A549 (cell line): Measurements from ENCODE around the gene GMPR2. TPM values are rescaled to one million over a fixed set of nuclear protein-coding genes. Genes with fewer than 3 reads are reported as not detected.
A peak's percentile ranks its signal among the peaks of the same experiment; 100 is the strongest.

Source experiments
- ATAC-seq, 2 experiments: fragments of 200-7000 bp in 1 of 2; fragments of >200 bp in 1 of 2; cut with Nextera tagmentation in 1 of 2; cut with Tn5 transposase in 1 of 2; 3 replicates each; pipeline versions ENCODE4 v1.8.0 to v1.9.1; 2018 to 2020; ENCODE audit warnings: mild to moderate bottlenecking in 1 of 2, moderate library complexity in 1 of 2
- CTCF ChIA-PET: fragments of 300-600 bp; sonication (Branson Sonifier 250); formaldehyde crosslinking; extraction: SDS; loops from one replicate; lab custom pipeline; 2021; ENCODE audit warnings: antibody characterized with exemption, inconsistent platforms; lab: Yijun Ruan, JAX
- POLR2A ChIA-PET: fragments of 350-600 bp; formaldehyde crosslinking; extraction: SDS; loops from one replicate; lab custom pipeline; 2021; ENCODE audit warnings: antibody characterized with exemption, inconsistent platforms; lab: Yijun Ruan, JAX
- DNase-seq, 2 experiments: peaks; one replicate each; pipeline versions ENCODE4 v3.0.0 to v3.0.0-alpha.2; 2011 to 2016; ENCODE audit warnings: low read depth in 1 of 2, low spot score in 1 of 2
- FAIRE-seq: peaks from 2 replicates; lab custom pipeline; 2011; peaks lifted over from hg19 to GRCh38; lab: Jason Lieb, UNC
- H3K27ac ChIP-seq, 2 experiments: fragments of >200 bp; sonication (Bioruptor Twin); formaldehyde crosslinking; 3 replicates each; pipeline ENCODE4 v1.5.1; 2016 to 2017
- H3K4me1 ChIP-seq: fragments of >200 bp; sonication (Bioruptor Twin); formaldehyde crosslinking; 3 replicates; pipeline ENCODE4 v1.6.1; 2016
- H3K4me2 ChIP-seq: fragments of >200 bp; sonication (Bioruptor Twin); formaldehyde crosslinking; 3 replicates; pipeline ENCODE4 v1.6.1; 2016
- H3K4me3 ChIP-seq: fragments of >200 bp; sonication (Bioruptor Twin); formaldehyde crosslinking; 3 replicates; pipeline ENCODE4 v1.5.1; 2016
- H3K9me3 ChIP-seq: fragments of >200 bp; sonication (Bioruptor Twin); formaldehyde crosslinking; 3 replicates; pipeline ENCODE4 v1.6.1; 2016
- ATOH8 ChIP-seq: fragments of 250-450 bp; sonication (Bioruptor Pico); IDR thresholded peaks from 2 replicates; pipeline ENCODE4 v1.5.0; 2020; ENCODE audit warnings: low read depth, mild to moderate bottlenecking, moderate library complexity
- BCL3 ChIP-seq: fragments of >200 bp; sonication (Bioruptor Twin); formaldehyde crosslinking; IDR thresholded peaks from 3 replicates; pipeline ENCODE4 v1.6.1; 2016
- BHLHE40 ChIP-seq: IDR thresholded peaks from 2 replicates; pipeline ENCODE4 v1.6.1; 2012; ENCODE audit warnings: low read depth, low read length, inconsistent platforms
- CBX2 ChIP-seq: fragments of 200-600 bp; sonication (generic); IDR thresholded peaks from 2 replicates; pipeline ENCODE4 v1.6.1; 2016; ENCODE audit warnings: low read depth, mild to moderate bottlenecking, borderline replicate concordance
- CBX8 ChIP-seq: fragments of 200-600 bp; sonication (generic); IDR thresholded peaks from 2 replicates; pipeline ENCODE4 v1.6.1; 2016
- CHD2 ChIP-seq: fragments of 150-350 bp; IDR thresholded peaks from 2 replicates; pipeline ENCODE4 v1.6.1; 2014; ENCODE audit warnings: low read length; ENCODE audit not compliant: partially characterized antibody
- CHD4 ChIP-seq: fragments of 200-600 bp; sonication (generic); IDR thresholded peaks from 2 replicates; pipeline ENCODE4 v1.6.1; 2016; ENCODE audit warnings: antibody characterized with exemption, mild to moderate bottlenecking, borderline replicate concordance
- EHMT2 ChIP-seq: fragments of 200-600 bp; sonication (generic); IDR thresholded peaks from 2 replicates; pipeline ENCODE4 v1.6.1; 2016; ENCODE audit warnings: antibody characterized with exemption, low read depth, mild to moderate bottlenecking, moderate library complexity
- EP300 ChIP-seq, 2 experiments: fragments of >200 bp; sonication (Bioruptor Twin); formaldehyde crosslinking; IDR thresholded peaks; 2 replicates in 1 of 2; 3 replicates in 1 of 2; pipeline ENCODE4 v1.6.1; 2016 to 2017
- ESRRA ChIP-seq: fragments of 150-350 bp; IDR thresholded peaks from 2 replicates; pipeline ENCODE4 v1.6.1; 2014; ENCODE audit warnings: mild to moderate bottlenecking, low read length, borderline replicate concordance
- FOXS1 ChIP-seq: fragments of 250-450 bp; sonication (Bioruptor Pico); IDR thresholded peaks from 2 replicates; pipeline ENCODE4 v1.5.0; 2020; ENCODE audit warnings: mild to moderate bottlenecking, moderate library complexity
- HEYL ChIP-seq: fragments of 250-450 bp; sonication (Bioruptor Pico); IDR thresholded peaks from 2 replicates; pipeline ENCODE4 v1.8.0; 2021; ENCODE audit warnings: mild to moderate bottlenecking, moderate library complexity
- HOXA7 ChIP-seq: fragments of 250-450 bp; sonication (Bioruptor Pico); IDR thresholded peaks from 2 replicates; pipeline ENCODE4 v1.5.0; 2020; ENCODE audit warnings: mild to moderate bottlenecking, moderate library complexity
- JUN ChIP-seq, 2 experiments: fragments of >200 bp; sonication (Bioruptor Twin); formaldehyde crosslinking; IDR thresholded peaks; 2 replicates in 1 of 2; 3 replicates in 1 of 2; pipeline ENCODE4 v1.6.1; 2016 to 2017
- KDM1A ChIP-seq: fragments of 200-600 bp; sonication (generic); IDR thresholded peaks from 2 replicates; pipeline ENCODE4 v1.6.1; 2016; ENCODE audit warnings: low read depth, mild to moderate bottlenecking
- KDM5A ChIP-seq: fragments of 200-600 bp; sonication (generic); IDR thresholded peaks from 2 replicates; pipeline ENCODE4 v1.6.1; 2016; ENCODE audit warnings: antibody characterized with exemption, mild to moderate bottlenecking
- MAZ ChIP-seq: fragments of 150-350 bp; IDR thresholded peaks from 2 replicates; pipeline ENCODE4 v1.6.1; 2014; ENCODE audit warnings: antibody characterized with exemption, low read depth, low read length, borderline replicate concordance
- NFE2L2 ChIP-seq: fragments of 150-350 bp; conservative IDR thresholded peaks from 2 replicates; pipeline ENCODE4 v1.6.1; 2014; ENCODE audit warnings: low read length
- PHF8 ChIP-seq: fragments of 200-600 bp; sonication (generic); IDR thresholded peaks from 2 replicates; pipeline ENCODE4 v1.6.1; 2016; ENCODE audit warnings: low read depth, mild to moderate bottlenecking, antibody characterized with exemption, moderate library complexity, borderline replicate concordance
- RARB ChIP-seq: fragments of 250-450 bp; sonication (Bioruptor Pico); IDR thresholded peaks from 2 replicates; pipeline ENCODE4 v1.8.0; 2021; ENCODE audit warnings: mild to moderate bottlenecking, moderate library complexity
- RNF2 ChIP-seq: fragments of 200-600 bp; sonication (generic); IDR thresholded peaks from 2 replicates; pipeline ENCODE4 v1.6.1; 2016; ENCODE audit warnings: low read depth, mild to moderate bottlenecking, antibody characterized with exemption, moderate library complexity, borderline replicate concordance
- SMC3 ChIP-seq: fragments of >200 bp; sonication (Bioruptor Twin); formaldehyde crosslinking; IDR thresholded peaks from 3 replicates; pipeline ENCODE4 v1.6.1; 2018; ENCODE audit warnings: inconsistent platforms
- TFCP2L1 ChIP-seq: fragments of 250-450 bp; sonication (Bioruptor Pico); IDR thresholded peaks from 2 replicates; pipeline ENCODE4 v1.5.0; 2021; ENCODE audit warnings: mild to moderate bottlenecking
- ZC3H11A ChIP-seq: fragments of 450-650 bp; IDR thresholded peaks from 2 replicates; pipeline ENCODE4 v1.6.1; 2014; ENCODE audit warnings: antibody characterized with exemption, mild to moderate bottlenecking
- ZFP36 ChIP-seq: fragments of 450-650 bp; IDR thresholded peaks from 2 replicates; pipeline ENCODE4 v1.6.1; 2014; ENCODE audit warnings: borderline replicate concordance; ENCODE audit not compliant: partially characterized antibody
- ZNF302 ChIP-seq: fragments of 250-450 bp; sonication (Bioruptor Pico); IDR thresholded peaks from 2 replicates; pipeline ENCODE4 v1.9.0; 2021; ENCODE audit warnings: inconsistent platforms, mild to moderate bottlenecking, moderate library complexity
- ZSCAN20 ChIP-seq: fragments of 250-450 bp; sonication (Bioruptor Pico); IDR thresholded peaks from 2 replicates; pipeline ENCODE4 v1.8.0; 2022; ENCODE audit warnings: mild to moderate bottlenecking, moderate library complexity
- WGBS: methylation state at CpG from one replicate; pipeline ENCODE4 v1.1.6; 2017; ENCODE audit errors: missing lambda C conversion rate; 5-methylcytosine and 5-hydroxymethylcytosine counted together
- polyA plus RNA-seq, 4 experiments: library from polyadenylated mRNA; depleted of rRNA in 3 of 4; stranded (reverse); fragments of >200 nt; fragmentation: RNase III in 1 of 4; extraction: RNeasy Plus Mini Kit Qiagen cat#74134 plus additional on column Dnase treatment in 1 of 4; gene quantifications; 2 replicates in 3 of 4; 3 replicates in 1 of 4; pipeline ENCODE4 v1.2.3, GENCODE V29; 2011 to 2017

GMPR2 gene
- polyA plus RNA-seq, 2 of the 4 experiments (the other 2 are of a cell fraction) = 70.0 to 91.7 TPM

GRCh38 chr14:24235804-24236688 is 3.3 kb downstream of the GMPR2 start:
- no peak for DNase-seq
- POLR2A ChIA-PET = interaction anchor here (0.6 to 1.1 kb wide), 2 partner anchors 12 to 35 kb away, joined by 3 to 5 read pairs; partner anchors contain the start of gene RABGGTA

GRCh38 chr14:24236689-24237462 is 4.1 kb downstream of the GMPR2 start:
- H3K4me1 ChIP-seq = peaks cover 15% of the 10 kb centered on the region

More at GRCh38 chr14:24235804-24236688, 3.3 kb downstream of the GMPR2 start:
- H3K4me3 ChIP-seq = no peak overlapping the region
- H3K27ac ChIP-seq = no peak overlapping the region
- CTCF ChIA-PET = interaction anchor here (1.2 to 21.7 kb wide), 3 partner anchors 20 to 66 kb away, joined by 6 to 601 read pairs (median 11); partner anchors contain the start of genes CIDEB, DHRS1, LTB4R and LTB4R2
- FAIRE-seq = no peak
- no peak overlapping the region for H3K4me2 ChIP-seq
- H3K9me3 ChIP-seq = no peaks in the 10 kb centered on the region
- TF ChIP-seq RARB (CRISPR knock-in tag) = no peak
- peak in 1 of 2 experiments; percentile 30; a peak in 1 of 5 replicates for TF ChIP-seq JUN (IDR thresholded peaks at IDR 0.05)
- no peak for TF ChIP-seq ZSCAN20 (CRISPR knock-in tag)
- TF ChIP-seq, all 56 proteins: peak for 1
- H3K4me1 ChIP-seq = peaks cover 12% of the 10 kb centered on the region
- WGBS = 96% methylated on average over 5 of the region's 5 CpGs
- no peak for ATAC-seq

GRCh38 chr14:24237463-24237955 is 4.8 kb downstream of the GMPR2 start:
- Histone ChIP-seq H3K27ac (no peak overlapping the region), H3K4me1 (peaks cover 15% of the 10 kb centered on the region)
- WGBS = 100% methylated on average over 2 of the region's 2 CpGs
- FAIRE-seq (no peak), ATAC-seq (no peak)
- POLR2A ChIA-PET = interaction anchor here (1.5 kb wide), 2 partner anchors 34 to 62 kb away, joined by 4 read pairs; partner anchors contain the start of genes DHRS1, NOP9 and RABGGTA
- no peak for TF ChIP-seq ATOH8 (CRISPR knock-in tag)
- TF ChIP-seq CHD2 = no peak
- no peak for TF ChIP-seq KDM5A
- TF ChIP-seq EP300 (IDR thresholded peaks at IDR 0.05) = no peak
- no peak for TF ChIP-seq CHD4
- no peak for TF ChIP-seq ZNF302
- no peak for TF ChIP-seq CBX2
- TF ChIP-seq KDM1A = no peak
- no peak for TF ChIP-seq HOXA7 (CRISPR knock-in tag)
- TF ChIP-seq SMC3 = no peak
- no peak for TF ChIP-seq ZFP36
- TF ChIP-seq ZC3H11A = no peak
- TF ChIP-seq, all 56 proteins: peak for 0
- H3K9me3 ChIP-seq = no peaks in the 10 kb centered on the region
- no peak overlapping the region for H3K4me2 ChIP-seq
- H3K4me3 ChIP-seq = no peak overlapping the region
- CTCF ChIA-PET = interaction anchor here (0.8 to 21.7 kb wide), 7 partner anchors 21 to 194 kb away, joined by 3 to 601 read pairs (median 5); partner anchors contain the start of genes CIDEB, DHRS1, LTB4R and LTB4R2
- no peak for DNase-seq

More at GRCh38 chr14:24236689-24237462, 4.1 kb downstream of the GMPR2 start:
- ChIA-PET CTCF (interaction anchor here (0.8 to 21.7 kb wide), 5 partner anchors 21 to 195 kb away, joined by 3 to 601 read pairs (median 7); partner anchors contain the start of genes CIDEB, DHRS1, LTB4R and LTB4R2), POLR2A (interaction anchor here (0.6 to 1.5 kb wide), 2 partner anchors 13 to 34 kb away, joined by 3 to 4 read pairs; partner anchors contain the start of gene RABGGTA)
- whole genome bisulfite sequencing = 93% methylated on average over 6 of the region's 6 CpGs
- Histone ChIP-seq H3K27ac (no peak overlapping the region), H3K4me2 (no peak overlapping the region), H3K9me3 (no peaks in the 10 kb centered on the region), H3K4me3 (no peak overlapping the region)
- ATAC-seq (no peak), DNase-seq (no peak), FAIRE-seq (no peak)
- TF ChIP-seq RNF2 (no peak), EHMT2 (no peak), SMC3 (no peak), RARB (CRISPR knock-in tag) (no peak), ESRRA (no peak), BCL3 (no peak), TFCP2L1 (CRISPR knock-in tag) (no peak), CBX2 (no peak), BHLHE40 (no peak), ZNF302 (no peak), MAZ (no peak), ZC3H11A (no peak), HEYL (CRISPR knock-in tag) (no peak), ATOH8 (CRISPR knock-in tag) (no peak), NFE2L2 (no peak), CBX8 (no peak), PHF8 (no peak), FOXS1 (CRISPR knock-in tag) (no peak)
